HG03521 (cell line): ENCODE data around the gene ERBB4.
"Not testable (repeated sequence)": the region's sequence is repeated elsewhere in the genome, so short reads cannot be mapped to it uniquely, and the experiment has no call there.

Source experiments
- ATAC-seq: cut with Tn5 transposase; IDR thresholded peaks from one replicate; pipeline ENCODE4 v1.9.1; 2021; ENCODE audit warnings: mild to moderate bottlenecking, moderate library complexity; ENCODE audit not compliant: unreplicated experiment

Gene ERBB4

DNA sequence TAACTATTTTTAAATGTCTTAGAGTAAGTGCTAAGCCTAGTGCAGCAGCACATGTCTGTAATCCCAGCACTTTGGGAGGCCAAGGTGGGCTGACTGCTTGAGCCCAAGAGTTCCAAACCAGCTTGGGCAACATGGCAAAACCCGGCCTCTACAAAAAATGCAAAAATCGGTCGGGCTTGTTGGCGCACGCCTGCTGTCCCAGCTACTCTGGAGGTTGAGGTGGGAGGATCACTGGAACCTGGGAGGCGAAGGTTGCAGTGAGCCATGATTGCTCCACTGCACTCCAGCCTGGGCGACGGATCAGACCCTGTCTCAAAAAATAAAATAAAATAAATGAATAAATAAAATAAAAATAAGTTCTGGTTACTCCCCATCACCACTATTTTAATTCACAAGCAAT is 783.4 kb downstream of the ERBB4 start:
- no peak for ATAC-seq

DNA sequence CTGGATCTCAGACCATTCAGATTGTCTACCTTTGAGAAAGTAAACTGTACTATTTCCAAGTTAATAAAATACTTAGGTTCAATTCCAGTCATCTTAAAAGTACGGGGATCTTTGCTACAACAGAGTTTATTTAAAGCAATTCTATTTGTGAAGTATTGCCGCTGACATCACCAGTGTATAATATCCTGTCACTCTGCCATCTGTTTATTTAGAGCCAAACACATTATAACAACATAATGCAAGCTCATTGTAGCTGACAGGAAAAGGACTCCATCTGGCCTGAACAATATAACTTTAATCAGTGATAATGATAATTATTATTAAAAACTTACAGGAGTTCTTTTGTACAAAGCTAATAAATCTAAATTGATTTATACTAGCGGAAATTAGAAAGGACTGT is 786.8 kb downstream of the ERBB4 start:
- no peak for ATAC-seq

DNA sequence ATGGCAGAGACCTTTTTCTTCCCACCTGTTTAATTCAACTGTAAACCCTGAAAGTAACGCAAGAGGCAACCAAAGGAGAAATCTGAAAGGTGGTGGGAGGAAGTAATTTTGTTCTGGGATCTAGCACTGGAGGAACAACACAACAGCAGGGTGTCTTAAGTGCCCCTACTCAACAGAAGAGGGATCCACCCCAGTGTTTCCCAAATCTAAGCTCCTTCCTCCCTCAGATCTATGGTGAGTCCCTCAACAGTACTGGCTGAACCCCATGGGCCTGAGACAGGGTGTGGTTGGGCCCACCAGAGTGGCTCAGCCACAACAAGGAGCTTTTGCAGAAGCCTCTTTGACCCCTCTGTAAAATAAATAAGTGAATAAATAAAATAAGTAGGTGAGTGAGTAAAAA is 790.3 kb downstream of the ERBB4 start:
- no peak for ATAC-seq

DNA sequence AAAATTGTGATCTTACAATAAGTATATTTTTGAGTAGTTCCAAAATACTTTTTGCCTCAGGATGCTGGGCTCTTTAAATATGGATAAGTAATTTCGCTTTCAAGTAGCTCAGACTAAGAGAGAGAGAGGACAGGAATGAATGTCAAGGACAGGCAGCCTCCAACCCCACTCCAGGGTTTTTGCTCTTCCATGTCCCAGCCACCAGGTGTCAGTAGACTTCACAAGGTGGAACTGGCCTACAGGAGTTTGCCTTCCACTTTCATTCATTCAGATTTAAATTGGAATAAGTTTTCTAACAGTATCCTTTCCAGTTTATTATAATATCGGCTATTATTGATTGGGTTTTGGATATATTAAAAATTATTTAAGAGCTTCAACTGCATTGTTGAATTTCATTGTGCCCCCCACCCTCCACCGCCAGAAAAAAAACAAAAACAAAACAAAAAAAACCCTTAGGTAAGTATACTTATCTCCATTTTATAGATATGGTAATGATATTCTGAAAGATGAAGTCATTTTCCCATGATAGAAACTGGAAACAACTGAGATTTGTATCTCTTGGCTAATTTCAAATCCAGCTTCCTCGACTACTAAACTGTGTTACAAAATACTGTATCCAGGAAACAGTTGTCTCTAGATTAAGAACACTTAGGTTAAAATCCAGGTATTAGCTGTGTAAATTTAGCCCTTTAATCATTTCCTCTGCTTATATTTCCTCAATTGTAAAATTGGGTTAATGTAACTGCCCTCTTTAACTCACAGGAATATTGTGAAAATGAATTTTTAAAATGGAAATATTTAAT is 793.1 kb downstream of the ERBB4 start:
- peak; percentile 96 for ATAC-seq

DNA sequence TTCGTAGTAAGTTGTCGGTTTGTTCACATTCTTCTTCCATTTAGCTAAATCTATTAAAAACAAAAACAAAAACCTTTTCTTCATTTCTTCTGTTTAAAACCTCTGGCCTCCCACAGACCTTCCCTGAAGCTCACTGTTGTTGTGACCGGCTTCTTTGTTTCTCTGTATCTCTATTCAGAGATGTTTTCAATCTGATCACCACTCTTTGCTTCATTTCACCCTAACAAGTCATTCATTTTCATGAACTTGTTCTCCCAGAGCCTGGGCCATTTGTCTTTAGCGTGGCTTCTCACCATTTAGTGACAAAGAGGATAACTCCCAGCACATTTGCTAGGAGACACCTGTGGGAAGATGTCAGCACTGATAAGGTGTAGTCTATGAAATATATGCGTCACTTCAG is 794.2 kb downstream of the ERBB4 start:
- ATAC-seq: no peak

DNA sequence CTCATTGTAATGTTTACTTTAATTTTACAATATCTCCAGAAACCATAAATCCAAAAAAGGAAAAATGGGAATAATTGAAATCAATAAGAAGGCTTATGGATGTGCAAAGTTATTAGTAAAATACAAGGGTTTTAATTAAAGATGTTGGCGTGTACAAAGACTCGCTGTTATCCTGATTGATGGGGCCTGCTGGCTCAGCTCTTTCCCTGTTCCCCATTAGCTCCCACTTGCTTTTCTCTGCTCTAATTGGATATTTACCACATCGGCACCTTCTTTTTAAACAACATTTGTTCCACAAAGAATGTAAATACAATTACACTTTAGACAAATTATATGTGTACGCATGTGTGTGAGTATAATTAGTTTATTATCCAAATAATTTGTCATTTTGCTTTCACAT is 796.6 kb downstream of the ERBB4 start:
- ATAC-seq: no peak

DNA sequence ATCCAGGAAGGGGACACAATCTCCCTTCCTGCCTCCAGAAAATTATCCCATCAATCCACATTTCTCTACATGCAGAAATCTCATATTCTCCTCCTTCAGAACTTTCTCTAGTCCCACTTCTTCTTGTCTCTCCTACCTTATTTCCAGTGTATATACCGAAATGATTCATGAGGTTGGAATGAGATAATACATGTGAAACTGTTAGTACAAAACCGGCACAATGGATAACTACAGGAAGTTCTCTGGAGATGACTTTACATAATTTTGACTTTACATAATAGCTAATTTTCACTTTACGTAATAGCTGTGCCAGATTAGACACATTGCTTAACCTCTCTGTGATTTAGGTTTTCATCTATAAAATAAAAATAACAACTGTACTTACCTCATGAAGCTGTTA is 801.3 kb downstream of the ERBB4 start:
- no peak for ATAC-seq

DNA sequence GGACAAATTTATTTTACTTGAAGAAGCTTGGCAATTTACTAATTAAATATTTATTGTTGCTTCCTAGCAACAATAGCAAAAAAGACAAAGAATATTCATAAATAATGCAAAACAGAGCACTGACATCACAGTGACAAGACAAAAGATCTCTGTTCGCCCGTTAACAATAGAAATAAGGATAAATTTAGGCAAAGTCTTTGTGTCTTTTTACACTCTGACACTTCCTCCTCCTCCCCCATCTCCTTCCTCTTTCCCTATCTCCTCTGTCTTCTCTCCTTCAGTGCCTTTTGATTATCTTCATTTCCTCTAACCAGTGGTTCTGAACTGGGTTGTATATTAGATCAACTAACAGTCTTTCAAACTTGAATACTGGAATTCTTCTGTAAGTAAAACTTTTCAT is 808.4 kb downstream of the ERBB4 start:
- no peak for ATAC-seq

DNA sequence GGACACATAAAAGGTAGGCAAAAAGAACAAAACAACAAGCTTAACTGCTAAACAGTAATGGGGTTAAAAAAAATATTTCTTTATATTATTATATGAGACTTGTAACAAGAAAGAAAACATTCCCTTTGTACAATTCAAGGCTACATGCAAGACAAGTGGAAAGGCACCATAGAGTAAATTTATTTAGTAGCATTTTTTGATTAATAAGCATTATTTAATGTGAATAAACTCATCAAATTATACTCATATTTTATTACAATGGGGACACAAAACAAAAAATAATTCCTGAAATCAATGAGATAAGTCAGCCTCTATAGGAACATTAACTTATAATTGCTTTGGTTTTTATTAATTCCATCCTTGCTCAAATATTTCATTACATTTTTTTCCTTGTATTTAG is 809.2 kb downstream of the ERBB4 start:
- no peak for ATAC-seq

DNA sequence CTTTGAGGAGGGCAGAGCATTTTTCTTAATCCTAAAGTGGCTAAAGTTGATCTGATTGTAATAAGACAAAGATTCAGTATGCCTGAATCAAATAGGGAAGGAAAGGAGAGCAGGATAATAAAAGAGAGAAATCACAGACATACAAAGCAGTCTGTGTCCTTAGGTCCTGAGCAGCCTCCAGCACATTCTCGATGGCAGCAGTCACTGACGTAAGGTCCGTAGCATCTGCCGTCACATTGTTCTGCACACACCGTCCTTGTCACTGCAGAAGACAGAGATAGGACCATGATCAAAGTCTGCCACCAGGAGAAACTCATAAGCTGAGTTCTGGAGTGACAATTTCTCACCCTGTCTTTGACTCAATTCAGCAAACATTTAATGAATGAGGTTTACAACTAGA is 813.7 kb downstream of the ERBB4 start:
- ATAC-seq: no peak

DNA sequence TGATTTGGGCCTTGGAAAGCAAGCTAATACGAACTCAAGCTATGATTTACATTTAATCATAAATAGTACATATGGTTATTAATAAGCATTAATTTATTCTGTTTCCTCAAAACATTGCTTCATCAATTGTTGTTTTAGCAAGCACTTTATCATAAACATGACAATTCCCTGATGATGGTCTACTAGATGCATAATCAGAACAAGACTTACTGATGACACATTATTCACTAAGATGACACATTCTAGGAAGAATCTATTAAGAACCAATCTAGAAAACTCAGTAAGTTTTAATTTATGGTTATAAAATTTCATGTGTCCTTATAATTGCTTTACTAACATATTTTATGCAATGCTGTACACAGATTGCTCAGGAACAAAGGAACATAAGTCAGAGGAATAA is 815.2 kb downstream of the ERBB4 start:
- ATAC-seq: no peak

DNA sequence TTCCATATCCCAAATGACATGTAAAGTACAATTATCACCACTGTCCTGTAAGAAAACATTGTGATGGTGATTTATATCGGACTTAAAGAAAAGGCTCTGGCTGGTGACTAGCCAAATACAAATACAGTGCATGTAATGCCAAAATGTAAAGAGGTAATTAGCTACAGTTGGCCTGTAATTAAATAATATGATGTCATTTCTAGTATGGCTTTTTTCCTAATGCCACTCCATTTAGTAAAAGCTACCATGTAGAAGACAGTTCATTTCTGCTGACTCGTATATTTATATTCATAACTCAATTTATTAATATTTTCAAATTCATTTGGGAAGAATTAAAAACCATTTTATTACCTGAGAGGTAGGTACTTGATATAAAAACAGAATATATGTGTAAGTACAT is 815.7 kb downstream of the ERBB4 start:
- no peak for ATAC-seq

DNA sequence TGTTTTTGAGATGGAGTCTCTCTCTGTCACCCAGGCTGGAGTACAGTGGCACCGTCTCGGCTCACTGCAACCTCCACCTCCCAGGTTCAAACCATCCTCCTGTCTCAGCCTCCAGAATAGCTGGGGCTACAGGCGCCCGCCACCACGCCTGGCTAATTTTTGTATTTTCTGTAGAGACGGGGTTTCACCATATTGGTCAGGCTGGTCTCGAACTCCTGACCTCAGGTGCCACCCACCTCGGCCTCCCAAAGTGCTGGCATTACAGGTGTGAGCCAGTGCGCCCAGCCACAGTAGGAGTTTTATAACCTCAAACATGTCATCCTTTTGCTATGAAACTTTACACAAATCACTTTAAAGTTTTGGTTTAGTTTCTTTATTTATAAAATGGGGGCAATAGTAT is 816.7 kb downstream of the ERBB4 start:
- ATAC-seq: not testable (repeated sequence)

DNA sequence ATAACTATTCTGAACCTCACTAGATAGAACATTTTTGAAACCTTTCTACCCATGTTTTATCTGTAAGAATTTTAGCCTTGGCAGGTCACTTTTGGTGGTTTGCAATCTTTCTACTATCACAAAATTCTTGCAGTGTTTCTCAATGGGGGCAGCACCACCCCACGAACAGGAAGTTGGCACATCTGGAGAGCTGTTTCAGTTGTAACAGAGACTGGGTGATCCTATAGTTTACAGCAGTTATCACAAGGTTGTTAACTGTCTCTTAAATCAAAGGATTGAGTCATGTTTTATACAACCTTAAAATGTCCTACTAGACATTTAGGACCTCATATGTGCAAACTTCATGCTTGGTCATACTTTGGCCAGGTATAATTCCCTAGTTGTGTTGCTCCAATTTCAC is 829.2 kb downstream of the ERBB4 start:
- ATAC-seq: no peak

DNA sequence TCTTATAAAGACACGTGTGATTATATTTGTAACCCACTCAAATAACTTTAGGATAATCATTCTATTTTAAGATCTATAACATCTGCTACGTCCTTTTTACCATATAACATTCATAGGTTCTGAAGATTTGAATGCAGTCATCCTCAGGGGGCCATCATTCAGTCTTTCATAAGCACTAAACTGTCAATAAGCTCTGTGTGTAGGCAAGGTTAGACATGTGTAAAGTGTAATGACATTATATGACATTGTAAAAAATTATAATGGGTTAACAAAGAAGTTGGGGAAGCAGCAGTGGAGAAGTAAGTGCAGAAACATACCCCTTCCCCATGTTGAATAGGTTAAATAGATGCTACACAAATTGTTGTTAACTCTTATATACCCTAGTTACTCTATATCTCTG is 845.9 kb downstream of the ERBB4 start:
- ATAC-seq: no peak

DNA sequence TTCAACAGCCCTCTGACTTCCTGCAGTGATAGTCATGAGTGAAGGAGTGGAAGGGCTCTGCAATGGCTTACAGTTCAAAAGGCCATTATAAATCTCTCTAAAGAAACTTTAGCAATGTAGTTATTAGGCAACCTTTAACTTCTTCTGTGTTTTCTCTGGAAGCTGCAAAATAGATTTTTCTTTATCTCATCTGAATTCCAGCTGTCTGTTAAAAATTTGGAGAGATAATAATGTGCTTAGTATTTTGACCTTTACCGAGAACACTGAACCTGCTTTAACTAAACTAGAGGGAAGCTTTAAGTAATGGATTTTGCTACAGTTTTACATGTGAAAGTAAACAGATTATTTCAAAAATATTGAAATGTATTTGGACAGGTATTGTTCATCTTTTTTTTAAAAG is 847.9 kb downstream of the ERBB4 start:
- no peak for ATAC-seq

DNA sequence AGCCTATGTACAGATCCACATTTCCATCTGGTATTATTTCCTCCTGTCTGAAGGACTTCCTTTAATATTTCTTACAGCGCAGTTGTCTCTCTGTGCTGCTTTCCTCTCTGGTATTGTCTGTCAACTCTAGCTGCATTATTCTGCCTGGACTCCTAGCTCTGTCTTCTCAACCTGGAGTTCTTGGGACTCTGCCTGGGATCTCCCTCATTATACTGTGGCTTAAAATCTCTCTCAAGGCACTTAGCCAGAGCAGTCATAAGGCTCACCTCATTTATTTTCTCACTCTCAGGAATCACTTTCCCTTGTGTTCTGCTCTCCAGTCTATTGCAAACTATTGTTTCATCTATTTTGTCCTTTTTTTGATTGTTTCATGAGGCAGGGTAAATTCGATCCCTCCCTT is 850.4 kb downstream of the ERBB4 start:
- ATAC-seq: no peak

DNA sequence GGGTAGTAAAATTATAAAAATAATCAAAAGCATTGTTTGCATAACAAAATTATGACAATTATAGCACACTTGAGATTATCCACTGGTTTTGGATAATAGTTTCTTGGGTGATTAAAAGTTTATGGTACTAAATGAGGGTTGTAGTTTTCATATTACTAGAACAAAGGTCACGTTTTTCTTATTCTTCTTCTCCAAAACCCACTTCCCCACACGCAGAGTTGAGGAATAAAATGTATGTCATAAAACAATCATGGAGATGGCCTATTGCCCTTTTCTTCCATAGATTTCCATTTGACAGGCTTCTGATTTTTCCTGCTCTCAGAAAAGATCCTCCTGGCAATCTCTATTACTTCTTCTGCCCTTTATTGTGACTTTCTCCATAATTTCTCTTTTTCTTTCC is 863.9 kb downstream of the ERBB4 start:
- no peak for ATAC-seq

DNA sequence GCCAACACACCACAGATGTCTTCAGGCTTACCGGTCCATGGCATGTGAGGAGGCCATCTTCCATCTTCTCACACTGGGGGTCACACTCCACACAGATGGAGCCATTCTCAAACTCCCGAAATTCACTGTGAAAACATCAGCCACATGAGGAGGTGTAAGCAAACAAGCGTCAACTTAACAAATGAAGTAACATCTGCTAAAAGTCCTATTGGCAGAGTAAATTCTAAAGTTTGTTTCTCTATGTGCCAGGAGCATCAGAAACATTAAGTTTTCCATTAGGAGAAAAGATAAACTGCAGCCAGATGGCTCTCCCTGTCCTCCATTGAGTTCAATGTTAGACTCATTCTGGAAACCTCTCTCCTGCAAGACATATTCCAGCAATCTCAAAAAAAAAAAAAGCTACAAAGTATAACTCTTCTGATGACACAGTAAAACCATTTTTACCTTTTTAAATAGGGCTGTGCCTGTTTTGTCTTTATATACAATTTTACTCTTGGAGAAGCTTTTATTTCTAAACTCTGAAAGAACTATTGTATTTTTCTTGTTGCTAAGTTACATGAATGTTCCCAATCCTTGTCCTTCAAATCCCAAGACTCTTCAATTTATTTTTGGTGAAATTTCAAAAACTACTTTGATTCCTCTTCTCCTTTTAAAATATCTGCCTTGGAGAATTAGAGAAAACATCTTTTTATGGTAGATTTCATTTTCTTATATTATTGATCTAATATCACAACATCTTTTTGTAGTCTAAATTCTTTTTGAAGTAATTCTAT is 865.3 kb downstream of the ERBB4 start:
- ATAC-seq: no peak

DNA sequence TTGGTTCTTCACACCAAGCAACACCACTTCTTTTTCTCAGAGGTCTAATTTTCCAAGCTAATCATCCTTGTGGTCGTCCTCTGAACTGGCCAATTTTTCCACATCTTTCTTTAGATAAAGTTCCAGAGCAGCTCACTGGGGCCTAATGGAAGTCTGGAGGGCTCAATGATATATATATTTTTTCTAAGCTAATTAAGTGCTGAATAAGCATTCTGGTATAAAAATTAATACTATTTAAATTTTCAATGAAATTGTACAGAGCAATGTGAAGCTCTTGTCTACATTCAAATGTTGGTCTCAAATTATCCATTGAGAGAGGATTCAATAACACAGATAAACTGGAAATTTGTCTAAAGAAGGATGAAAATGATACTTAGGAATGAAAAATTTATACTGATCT is 866.6 kb downstream of the ERBB4 start:
- no peak for ATAC-seq

DNA sequence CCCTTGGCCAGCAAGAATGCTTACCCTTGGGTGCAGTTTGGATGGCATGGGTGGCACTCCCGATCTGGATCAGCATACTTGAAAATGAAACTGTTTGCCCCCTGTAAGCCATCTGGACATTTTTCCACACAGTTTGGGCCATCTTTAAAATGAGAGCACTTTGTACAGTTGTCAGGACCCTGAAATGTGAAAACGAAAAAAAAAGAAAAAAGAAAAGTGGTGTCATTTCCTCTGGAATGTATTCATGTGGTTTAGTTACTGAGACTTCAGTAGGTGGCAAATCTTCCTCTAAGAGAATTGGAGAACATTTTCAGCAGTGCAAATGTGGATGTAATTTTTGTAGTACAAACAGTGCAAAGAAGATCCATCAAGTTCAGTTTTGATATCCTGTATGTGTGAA is 873.3 kb downstream of the ERBB4 start:
- ATAC-seq: no peak

DNA sequence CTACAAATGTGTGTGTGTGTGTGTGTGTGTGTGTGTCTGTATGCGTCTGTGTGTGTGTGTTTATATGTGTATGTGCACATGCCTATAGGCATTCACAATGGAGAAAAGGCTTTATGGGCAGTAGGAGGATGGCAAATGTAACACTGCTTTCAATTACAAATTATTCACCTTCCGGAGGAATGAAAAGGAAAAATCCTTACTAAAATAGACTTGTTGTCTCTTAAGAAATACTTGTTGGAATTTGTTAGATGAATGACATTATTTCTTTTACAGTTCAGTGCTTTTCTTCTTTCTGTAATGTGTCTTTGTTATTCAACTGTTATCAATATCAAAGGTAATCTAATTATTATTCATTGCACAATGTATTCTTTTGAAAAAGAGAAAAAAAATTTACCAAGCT is 874.3 kb downstream of the ERBB4 start:
- no peak for ATAC-seq
